ENCODE data around the gene STOM.

The STOM gene

GRCh38 chr9:121371495-121372061, 1.5 kb upstream of the STOM start:
- DNase-seq (ENCODE audit: low spot score): peak; percentile 47

DNA sequence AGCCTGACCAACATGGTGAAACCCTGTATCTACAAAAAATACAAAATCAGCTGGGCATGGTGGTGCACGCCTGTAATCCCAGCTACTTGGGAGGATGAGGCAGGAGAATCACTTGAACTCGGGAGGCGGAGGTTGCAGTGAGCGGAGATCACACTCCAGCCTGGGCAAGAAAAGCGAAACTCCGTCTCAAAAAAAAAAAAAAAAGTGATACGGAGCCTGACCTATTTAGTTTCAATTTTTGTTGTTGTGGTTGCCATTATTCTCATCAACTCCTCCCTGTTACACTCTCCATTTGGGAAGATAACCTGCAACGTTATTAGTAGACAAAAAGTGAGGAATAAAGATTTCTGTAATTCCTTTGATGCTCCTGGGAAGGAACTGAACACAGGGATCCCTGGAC, 1.3 kb downstream of the STOM start:
- peak; percentile 61 for DNase-seq (ENCODE audit: low spot score)

- DNase-seq (ENCODE audit: low spot score): peak; percentile 55
Observed at GRCh38 chr9:121368138-121368522, 1.9 kb downstream of the STOM start.

- DNase-seq (ENCODE audit: low spot score): peak; percentile 47
Observed at GRCh38 chr9:121367306-121368137, 2.5 kb downstream of the STOM start.

DNA sequence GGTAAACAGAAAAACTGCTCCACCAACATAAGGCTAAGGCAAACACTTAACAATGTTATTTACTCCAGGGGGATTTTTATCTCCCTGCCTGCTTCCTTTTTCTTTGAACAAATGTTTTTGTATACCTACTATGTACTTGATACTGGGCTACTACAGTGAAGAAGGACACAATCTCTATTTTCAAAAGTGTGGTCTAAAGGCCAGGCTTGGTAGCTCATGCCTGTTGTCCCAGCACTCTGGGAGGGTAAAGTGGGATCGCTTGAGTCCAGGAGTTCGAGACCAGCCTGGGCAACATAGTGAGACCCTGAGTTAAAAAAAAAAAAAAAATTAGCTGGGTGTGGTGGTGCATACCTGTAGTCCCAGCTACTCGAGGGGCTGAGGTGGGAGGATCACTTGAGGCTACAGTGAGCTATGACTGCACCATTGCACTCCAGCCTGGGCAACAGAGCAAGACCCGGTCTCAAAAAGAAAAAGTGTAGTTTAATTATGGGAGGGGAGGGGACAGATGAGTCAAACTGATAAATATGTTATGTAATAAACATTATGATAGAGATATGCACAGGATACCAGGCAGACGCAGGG, 3.3 kb downstream of the STOM start:
- DNase-seq (ENCODE audit: low spot score): peak; percentile 42

DNA sequence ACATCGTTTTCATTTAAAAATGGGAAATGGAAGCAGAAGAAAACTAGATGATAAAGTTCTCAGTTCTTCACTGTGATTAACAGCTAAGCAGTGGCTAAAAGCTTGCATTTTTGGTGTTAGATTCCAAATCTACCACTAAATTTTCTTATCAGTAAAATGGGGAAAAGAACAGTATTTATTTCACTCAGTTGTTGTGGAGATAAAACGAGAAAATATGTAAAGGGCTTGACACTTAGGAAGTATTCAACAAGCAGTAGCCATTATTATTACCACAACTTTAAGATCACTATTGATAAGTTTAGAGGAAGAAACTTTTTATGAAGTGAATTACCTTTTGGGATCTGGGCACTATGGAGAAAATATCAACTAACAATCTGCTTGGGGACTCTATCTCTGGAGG, 4.5 kb downstream of the STOM start:
- peak; percentile 53 for DNase-seq (ENCODE audit: low spot score)

DNA sequence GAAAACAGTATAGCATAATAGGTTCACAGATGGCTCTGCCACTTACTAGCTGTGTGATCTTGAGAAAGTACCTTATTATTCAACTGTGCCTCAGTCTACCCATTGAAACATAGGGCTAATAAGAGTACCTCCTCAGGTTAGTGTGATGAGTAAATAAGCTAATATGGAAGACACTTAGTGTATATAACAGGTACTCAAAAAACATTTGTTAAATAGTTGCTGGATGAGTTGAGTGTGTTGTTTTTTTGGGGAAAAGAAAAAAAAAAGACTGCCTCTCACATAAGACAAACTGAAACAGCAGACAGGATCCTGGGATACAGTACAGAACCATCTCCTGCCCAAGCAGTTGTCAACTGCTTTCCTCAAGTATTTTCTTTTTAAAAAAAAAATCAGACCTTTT, 5.2 kb downstream of the STOM start:
- DNase-seq (ENCODE audit: low spot score): peak; percentile 52

- DNase-seq (ENCODE audit: low spot score): peak; percentile 85
Observed at GRCh38 chr9:121364077-121364476, 6.0 kb downstream of the STOM start.

GRCh38 chr9:121363622-121363961, 6.5 kb downstream of the STOM start:
- DNase-seq (ENCODE audit: low spot score): no peak

DNA sequence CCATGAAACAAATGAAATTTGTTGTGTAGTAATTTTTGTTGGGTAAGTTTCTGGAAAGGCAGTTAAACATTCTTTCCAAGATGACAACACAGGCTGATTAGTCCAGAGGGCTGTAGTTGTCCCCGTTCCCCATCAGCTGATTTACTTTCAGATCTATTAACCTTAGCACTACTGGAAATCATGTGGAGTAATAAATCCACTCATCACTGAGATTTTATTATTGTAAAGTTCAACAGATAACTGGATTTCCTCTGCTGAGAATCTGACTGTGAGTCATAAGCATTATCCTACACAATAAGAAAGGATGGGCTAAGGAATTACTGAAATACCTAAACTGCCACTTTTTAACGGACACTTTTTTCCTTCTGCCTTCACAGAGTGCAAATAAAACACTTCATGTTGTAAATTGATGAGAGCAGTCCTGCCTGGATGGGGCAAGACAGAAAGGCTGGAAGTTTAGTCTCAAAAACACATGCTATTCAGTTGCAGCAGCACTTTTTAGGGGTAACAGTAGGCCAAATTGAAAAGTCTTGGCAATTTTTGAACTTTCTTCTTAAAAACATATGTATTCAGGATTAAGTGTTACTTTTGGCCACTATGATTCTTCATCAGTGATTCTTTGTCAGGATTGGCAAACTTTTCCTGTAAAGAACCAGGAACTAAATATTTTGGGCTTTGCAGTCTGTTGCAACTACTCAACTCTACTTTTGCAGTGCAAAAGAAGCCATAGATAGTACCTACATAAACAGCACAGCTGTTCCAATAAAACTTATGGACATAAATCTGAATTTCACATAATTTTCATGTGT, 7.0 kb downstream of the STOM start:
- DNase-seq (ENCODE audit: low spot score): peak; percentile 45

DNA sequence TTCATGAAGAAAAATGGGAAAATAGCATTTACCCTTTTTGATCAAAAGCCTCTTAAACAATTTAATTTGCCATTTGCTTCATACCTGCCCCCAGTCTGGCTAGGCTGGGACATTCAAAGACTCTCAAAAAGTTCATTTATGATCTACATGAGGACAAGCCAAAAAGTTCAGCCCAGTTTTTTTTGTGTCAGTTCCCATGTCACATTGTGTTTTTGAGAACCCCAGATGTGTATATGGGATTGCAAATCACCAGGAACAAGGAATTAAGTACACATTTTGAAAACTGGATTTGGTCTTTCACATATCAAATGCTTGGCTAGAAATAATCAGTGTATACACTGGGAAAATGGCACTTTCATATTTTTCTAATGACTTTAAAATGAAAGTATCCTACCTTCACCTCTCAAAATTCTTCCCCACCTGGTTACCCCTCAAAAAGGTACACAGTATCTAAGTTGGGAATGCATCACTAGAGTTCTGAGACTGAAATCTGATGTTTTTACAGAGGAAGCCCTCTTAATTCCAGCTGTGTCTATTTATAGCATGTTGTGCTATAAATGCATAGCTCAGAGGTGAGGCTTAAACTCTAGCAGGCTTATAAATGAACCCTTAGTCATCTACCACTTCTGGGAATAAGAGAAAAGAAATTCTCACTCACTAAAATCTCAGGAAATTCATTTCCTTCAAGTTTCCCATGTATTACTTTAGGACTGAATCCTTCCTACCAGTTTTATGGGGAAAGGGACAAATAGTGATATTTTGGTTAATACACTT, 9.3 kb downstream of the STOM start:
- DNase-seq (ENCODE audit: low spot score): peak; percentile 48

DNA sequence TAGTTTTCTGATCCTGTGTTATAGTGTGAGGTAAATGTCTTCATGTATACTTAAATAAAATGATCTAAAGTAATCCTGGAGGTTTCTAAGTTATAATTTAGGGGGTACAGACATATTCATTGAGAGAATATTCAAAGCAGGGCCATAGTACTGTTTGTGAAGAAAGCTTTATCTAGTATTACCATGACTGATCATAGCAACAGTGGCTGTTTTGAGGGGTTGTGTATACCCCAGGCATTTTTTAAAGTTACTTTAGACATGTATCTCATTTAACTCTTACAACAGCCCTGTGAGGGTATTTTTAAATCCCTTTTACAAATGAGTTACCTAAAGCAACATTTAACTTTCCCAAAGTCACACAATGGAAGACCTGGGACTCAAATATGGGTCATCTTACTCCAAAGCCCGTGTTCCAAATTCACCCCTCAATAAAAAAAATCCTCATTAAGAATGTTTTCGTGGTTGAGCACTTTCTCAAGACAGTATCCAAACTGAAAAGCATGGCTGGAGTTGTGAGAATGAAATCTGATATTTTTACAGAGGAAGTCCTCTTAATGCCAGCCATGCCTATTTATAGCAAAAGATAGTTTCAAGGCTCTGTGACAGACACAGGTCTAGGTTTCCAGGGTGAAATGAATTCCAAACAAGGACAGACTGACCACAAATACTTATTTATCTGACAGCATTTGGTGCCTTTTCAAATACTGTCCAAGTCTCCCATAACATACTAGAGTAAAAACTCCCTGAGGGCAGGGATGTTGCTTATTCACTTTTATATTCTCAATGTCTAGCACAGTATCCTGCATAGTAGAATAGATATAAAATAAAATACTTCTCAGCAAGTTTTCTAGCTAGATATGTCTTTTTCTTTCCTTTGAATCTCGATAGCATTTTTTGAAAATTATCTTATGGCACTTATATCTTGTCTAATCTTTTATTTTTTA, 10.4 kb downstream of the STOM start:
- peak; percentile 40 for DNase-seq (ENCODE audit: low spot score)

- DNase-seq (ENCODE audit: low spot score): peak; percentile 42
Observed at GRCh38 chr9:121358751-121359150, 11.3 kb downstream of the STOM start.

- DNase-seq (ENCODE audit: low spot score): no peak
Observed at GRCh38 chr9:121357011-121357410, 13.0 kb downstream of the STOM start.

GRCh38 chr9:121354762-121355161, 15.3 kb downstream of the STOM start:
- no peak for DNase-seq (ENCODE audit: low spot score)

- no peak for DNase-seq (ENCODE audit: low spot score)
Observed at GRCh38 chr9:121354141-121354540, 15.9 kb downstream of the STOM start.

DNA sequence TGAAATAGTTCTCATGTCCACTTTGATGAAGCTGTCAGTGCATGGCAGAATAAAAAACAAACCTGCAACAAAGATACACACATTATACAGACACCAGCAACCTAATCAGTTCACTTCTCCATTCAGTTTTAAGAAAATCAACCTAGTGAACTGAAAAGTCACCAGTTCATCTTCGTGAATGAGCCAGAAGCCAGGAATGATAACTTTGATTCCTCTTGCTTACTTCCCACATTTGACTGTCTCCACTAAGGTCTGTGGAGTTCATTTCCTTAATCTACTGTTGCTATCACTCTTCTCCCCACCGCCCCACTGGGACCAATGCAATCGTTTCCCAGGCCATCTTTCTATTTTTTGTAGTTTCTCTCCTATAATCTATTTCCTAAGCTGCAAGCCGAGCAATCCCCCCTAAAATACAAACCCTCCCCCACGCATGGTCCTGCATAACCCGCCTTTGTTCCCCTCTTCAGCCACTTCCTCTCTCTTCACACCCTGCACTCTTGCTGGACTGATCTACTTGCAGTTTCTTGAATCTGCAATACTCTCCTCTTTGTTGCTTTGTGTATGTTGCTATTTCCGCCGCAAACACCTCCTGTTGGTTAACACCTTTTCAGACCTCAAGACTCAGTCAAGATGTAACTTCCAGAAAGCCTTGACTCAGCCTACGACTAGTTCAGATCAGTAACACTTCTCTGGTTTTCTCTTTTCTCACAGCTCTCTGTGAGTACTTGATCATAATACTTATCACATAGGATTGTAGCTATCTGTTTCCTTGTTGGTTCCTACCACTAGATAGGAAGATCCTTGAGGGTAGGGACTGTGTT, 16.6 kb downstream of the STOM start:
- no peak for DNase-seq (ENCODE audit: low spot score)

- peak; percentile 99 for DNase-seq (ENCODE audit: low spot score)
Observed at GRCh38 chr9:121350993-121351561, 19.0 kb downstream of the STOM start.

DNA sequence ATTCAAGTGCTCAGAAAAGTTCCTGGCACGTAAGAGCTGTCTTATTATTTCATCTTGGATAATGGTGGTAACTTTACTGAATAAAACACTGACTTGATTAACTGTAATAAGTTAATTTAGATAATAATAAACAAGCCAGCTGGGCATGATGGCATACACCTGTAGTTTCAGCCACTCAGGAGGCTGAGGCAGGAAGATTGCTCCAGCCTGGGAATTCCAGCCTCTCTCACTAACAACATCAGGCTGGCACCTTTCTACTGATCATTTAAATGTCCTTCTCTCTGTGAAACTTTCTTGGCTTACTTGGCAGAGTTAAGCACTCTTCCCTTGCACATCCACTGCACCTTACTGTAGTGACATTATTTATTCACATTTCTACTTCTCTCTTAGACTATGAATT, 20.0 kb downstream of the STOM start:
- DNase-seq (ENCODE audit: low spot score): no peak

- DNase-seq (ENCODE audit: low spot score): peak; percentile 48
Observed at GRCh38 chr9:121349009-121349408, 21.0 kb downstream of the STOM start.

Measured in hematopoietic multipotent progenitor cell treated with erythropoietin and hydrocortisone succinate and interleukin-3 and kit ligand, for 15 days (in vitro differentiated cells).